ENCODE measurements around the gene C1QTNF1. TPM values are rescaled to one million over a fixed set of nuclear protein-coding genes. Genes with fewer than 3 reads are reported as not detected.

C1QTNF1 gene
- total RNA-seq, 5 donors from 2014 or later (not counting 1 experiment from before 2014, with no cell fraction given), result 0.10 to 0.57 (median 0.26) TPM; not detected in 1

GRCh38 chr17:78986649-78987328 is 37.2 kb upstream of the C1QTNF1 start:
- WGBS (ENCODE audit: insufficient coverage), result 4% methylated on average over 11 of the region's 15 CpGs
- peaks cover 11 to 14% of the 10 kb centered on the region in 2 experiments for H3K4me1 ChIP-seq (ENCODE audit: control insufficient read depth in 1 of 2, extremely low read depth in 1 of 2, insufficient read depth in 2 of 2, low read length in 2 of 2)
- DNase-seq (no peak), ATAC-seq (replicated peaks in 1 of 4) (peak; percentile 38 to 51 (median 43))
- no peaks in the 10 kb centered on the region for H3K9me3 Mint-ChIP-seq
- peaks cover 8 to 11% of the 10 kb centered on the region in 2 donors for H3K36me3 ChIP-seq (ENCODE audit: control insufficient read depth in 2 of 2, extremely low read depth in 1 of 2, insufficient read depth in 1 of 2, low read length in 1 of 2)
- H3K27me3 ChIP-seq (replicated peaks in 1 of 2; ENCODE audit: control insufficient read depth in 2 of 2, extremely low read depth in 1 of 2, insufficient read depth in 2 of 2, low read length in 1 of 2), result peaks cover 0 to 3% of the 10 kb centered on the region in 2 experiments
- peaks cover 13% of the 10 kb centered on the region for H3K36me3 Mint-ChIP-seq
- H3K27me3 Mint-ChIP-seq, result no peaks in the 10 kb centered on the region
- peak overlapping the region; percentile 55 to 64 (median 62) for H3K4me3 Mint-ChIP-seq
- H3K27ac ChIP-seq (ENCODE audit: low read length), result no peak overlapping the region
- ChIA-PET POLR2A (no interaction called here), CTCF (interaction anchor here in 1 of 2 donors (0.8 kb wide), 1 partner anchor 141 kb away, joined by 4 read pairs; no protein-coding TSS in a partner anchor)
- no peaks in the 10 kb centered on the region for H3K9me3 ChIP-seq
- peak overlapping the region in 1 of 2 donors; percentile 35 for H3K4me3 ChIP-seq (ENCODE audit: control insufficient read depth in 1 of 2, extremely low read depth in 1 of 2, low read length in 1 of 2)
- peaks cover 14 to 16% (median 15%) of the 10 kb centered on the region in 3 donors for H3K4me1 Mint-ChIP-seq
- peak overlapping the region in 1 of 2 donors; percentile 65 for H3K27ac Mint-ChIP-seq

- POLR2A ChIA-PET, result interaction anchor here in 1 of 2 donors (0.6 kb wide), 1 partner anchor 116 kb away, joined by 4 read pairs; no protein-coding TSS in a partner anchor
Measured at GRCh38 chr17:78988152-78988551, 35.8 kb upstream of the C1QTNF1 start.

GRCh38 chr17:78990349-78991016 is 33.5 kb upstream of the C1QTNF1 start:
- DNase-seq (no peak), ATAC-seq (replicated peaks in 1 of 4) (no peak)
- Mint-ChIP-seq H3K4me3 (no peak overlapping the region), H3K27ac (no peak overlapping the region), H3K36me3 (peaks cover 33% of the 10 kb centered on the region), H3K4me1 (peaks cover 19 to 24% (median 19%) of the 10 kb centered on the region in 3 donors), H3K27me3 (no peaks in the 10 kb centered on the region), H3K9me3 (no peaks in the 10 kb centered on the region)
- H3K9me3 ChIP-seq, result no peaks in the 10 kb centered on the region
- POLR2A ChIA-PET, result no interaction called here
- CTCF ChIA-PET, result no interaction called here
- no peak overlapping the region for H3K4me3 ChIP-seq (ENCODE audit: control insufficient read depth in 1 of 2, extremely low read depth in 1 of 2, low read length in 1 of 2)
- peaks cover 11 to 14% of the 10 kb centered on the region in 2 experiments for H3K4me1 ChIP-seq (ENCODE audit: control insufficient read depth in 1 of 2, extremely low read depth in 1 of 2, insufficient read depth in 2 of 2, low read length in 2 of 2)
- H3K27me3 ChIP-seq (replicated peaks in 1 of 2; ENCODE audit: control insufficient read depth in 2 of 2, extremely low read depth in 1 of 2, insufficient read depth in 2 of 2, low read length in 1 of 2), result peaks cover 0 to 3% of the 10 kb centered on the region in 2 experiments
- peaks cover 12 to 40% of the 10 kb centered on the region in 2 donors for H3K36me3 ChIP-seq (ENCODE audit: control insufficient read depth in 2 of 2, extremely low read depth in 1 of 2, insufficient read depth in 1 of 2, low read length in 1 of 2)
- H3K27ac ChIP-seq (ENCODE audit: low read length), result no peak overlapping the region
- 98% methylated on average over 28 of the region's 29 CpGs for WGBS (ENCODE audit: insufficient coverage)

More at GRCh38 chr17:78988152-78988551, 35.8 kb upstream of the C1QTNF1 start:
- WGBS (ENCODE audit: insufficient coverage), result 91% methylated on average over 5 of the region's 6 CpGs
- Mint-ChIP-seq H3K27ac (no peak overlapping the region), H3K36me3 (peaks cover 22% of the 10 kb centered on the region), H3K4me3 (no peak overlapping the region), H3K27me3 (no peaks in the 10 kb centered on the region), H3K9me3 (no peaks in the 10 kb centered on the region), H3K4me1 (peaks cover 14 to 21% (median 17%) of the 10 kb centered on the region in 3 donors)
- peaks cover 8 to 25% of the 10 kb centered on the region in 2 donors for H3K36me3 ChIP-seq (ENCODE audit: control insufficient read depth in 2 of 2, extremely low read depth in 1 of 2, insufficient read depth in 1 of 2, low read length in 1 of 2)
- no peak for DNase-seq
- ATAC-seq (replicated peaks in 1 of 4), result no peak
- H3K27me3 ChIP-seq (replicated peaks in 1 of 2; ENCODE audit: control insufficient read depth in 2 of 2, extremely low read depth in 1 of 2, insufficient read depth in 2 of 2, low read length in 1 of 2), result peaks cover 0 to 3% of the 10 kb centered on the region in 2 experiments
- no peaks in the 10 kb centered on the region for H3K9me3 ChIP-seq
- H3K4me3 ChIP-seq (ENCODE audit: control insufficient read depth in 1 of 2, extremely low read depth in 1 of 2, low read length in 1 of 2), result no peak overlapping the region
- peaks cover 11 to 14% of the 10 kb centered on the region in 2 experiments for H3K4me1 ChIP-seq (ENCODE audit: control insufficient read depth in 1 of 2, extremely low read depth in 1 of 2, insufficient read depth in 2 of 2, low read length in 2 of 2)
- CTCF ChIA-PET, result interaction anchor here in 1 of 2 donors (0.6 to 0.8 kb wide), 2 partner anchors 17 to 64 kb away, joined by 3 read pairs; no protein-coding TSS in a partner anchor
- no peak overlapping the region for H3K27ac ChIP-seq (ENCODE audit: low read length)

DNA sequence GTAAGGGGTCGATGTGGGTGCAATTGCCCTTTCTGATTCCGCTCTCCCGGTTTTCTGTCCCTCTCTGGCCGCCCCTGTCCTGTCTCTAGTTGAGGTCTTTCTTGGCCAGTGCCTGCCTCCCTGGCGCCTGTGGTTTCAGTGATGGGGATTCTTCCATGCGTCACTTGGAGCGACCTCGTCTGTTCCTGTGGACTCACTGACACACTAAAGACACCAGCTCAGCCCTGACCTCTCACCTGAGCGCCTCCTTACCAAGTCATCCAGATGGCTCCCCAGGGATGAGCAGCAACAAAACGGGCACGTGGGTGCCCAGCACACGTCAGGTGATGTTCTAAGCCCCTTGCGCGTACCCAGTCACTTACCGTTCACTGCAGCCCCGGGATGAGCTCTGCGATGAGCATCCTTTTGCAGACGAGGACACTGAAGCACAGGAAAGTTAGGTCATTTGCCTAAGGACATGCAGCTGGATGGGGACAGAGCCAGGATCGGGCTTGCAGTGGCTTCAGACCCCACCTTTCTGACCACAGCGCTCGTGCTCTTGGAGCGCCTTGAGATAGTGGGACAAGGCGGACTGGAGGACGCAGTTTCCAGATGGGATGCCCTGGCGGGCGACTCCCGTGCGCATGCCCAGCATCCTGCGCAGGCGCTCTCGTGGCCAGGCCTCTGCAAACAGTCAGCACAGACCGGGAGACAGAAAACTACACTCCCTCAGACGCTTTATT is 32.8 kb upstream of the C1QTNF1 start:
- ChIA-PET POLR2A (no interaction called here), CTCF (interaction anchor here in 1 of 2 donors (0.5 kb wide), 1 partner anchor 11 kb away, joined by 8 read pairs; no protein-coding TSS in a partner anchor)
- H3K36me3 Mint-ChIP-seq, result peaks cover 38% of the 10 kb centered on the region
- Histone ChIP-seq H3K4me3 (ENCODE audit: control insufficient read depth in 1 of 2, extremely low read depth in 1 of 2, low read length in 1 of 2) (no peak overlapping the region), H3K27me3 (replicated peaks in 1 of 2; ENCODE audit: control insufficient read depth in 2 of 2, extremely low read depth in 1 of 2, insufficient read depth in 2 of 2, low read length in 1 of 2) (no peaks in the 10 kb centered on the region), H3K4me1 (ENCODE audit: control insufficient read depth in 1 of 2, extremely low read depth in 1 of 2, insufficient read depth in 2 of 2, low read length in 2 of 2) (peaks cover 8 to 9% of the 10 kb centered on the region in 2 experiments), H3K27ac (ENCODE audit: low read length) (no peak overlapping the region), H3K36me3 (ENCODE audit: control insufficient read depth in 2 of 2, extremely low read depth in 1 of 2, insufficient read depth in 1 of 2, low read length in 1 of 2) (peaks cover 12 to 47% of the 10 kb centered on the region in 2 donors), H3K9me3 (no peaks in the 10 kb centered on the region)
- peaks cover 14 to 19% (median 15%) of the 10 kb centered on the region in 3 donors for H3K4me1 Mint-ChIP-seq
- H3K9me3 Mint-ChIP-seq, result no peaks in the 10 kb centered on the region
- WGBS (ENCODE audit: insufficient coverage), result 96% methylated on average over 25 of the region's 33 CpGs
- no peak overlapping the region for H3K27ac Mint-ChIP-seq
- no peak for ATAC-seq (replicated peaks in 1 of 4)
- H3K27me3 Mint-ChIP-seq, result no peaks in the 10 kb centered on the region
- no peak for DNase-seq
- no peak overlapping the region for H3K4me3 Mint-ChIP-seq

GRCh38 chr17:78991906-78992532 is 31.9 kb upstream of the C1QTNF1 start:
- DNase-seq, result no peak
- Mint-ChIP-seq H3K27ac (no peak overlapping the region), H3K27me3 (no peaks in the 10 kb centered on the region), H3K4me3 (no peak overlapping the region), H3K4me1 (peaks cover 6 to 10% (median 6%) of the 10 kb centered on the region in 3 donors), H3K9me3 (no peaks in the 10 kb centered on the region), H3K36me3 (peaks cover 44% of the 10 kb centered on the region)
- 96% methylated on average over 7 of the region's 22 CpGs for WGBS (ENCODE audit: insufficient coverage)
- Histone ChIP-seq H3K27ac (ENCODE audit: low read length) (no peak overlapping the region), H3K4me3 (ENCODE audit: control insufficient read depth in 1 of 2, extremely low read depth in 1 of 2, low read length in 1 of 2) (no peak overlapping the region), H3K27me3 (replicated peaks in 1 of 2; ENCODE audit: control insufficient read depth in 2 of 2, extremely low read depth in 1 of 2, insufficient read depth in 2 of 2, low read length in 1 of 2) (no peaks in the 10 kb centered on the region), H3K4me1 (ENCODE audit: control insufficient read depth in 1 of 2, extremely low read depth in 1 of 2, insufficient read depth in 2 of 2, low read length in 2 of 2) (peaks cover under 1 to 1% of the 10 kb centered on the region in 2 experiments), H3K36me3 (ENCODE audit: control insufficient read depth in 2 of 2, extremely low read depth in 1 of 2, insufficient read depth in 1 of 2, low read length in 1 of 2) (peaks cover 12 to 55% of the 10 kb centered on the region in 2 donors), H3K9me3 (no peaks in the 10 kb centered on the region)
- ChIA-PET CTCF (interaction anchor here in 1 of 2 donors (0.5 to 0.6 kb wide), 2 partner anchors 10 to 1650 kb away, joined by 3 to 8 read pairs; no protein-coding TSS in a partner anchor), POLR2A (no interaction called here)
- ATAC-seq (replicated peaks in 1 of 4), result no peak

All from T-cell (primary cell).